ENCODE results near the gene ACTR5. TPM values are rescaled to one million over a fixed set of nuclear protein-coding genes. Genes with fewer than 3 reads are reported as not detected.
A peak's percentile ranks its signal among the peaks of the same experiment; 100 is the strongest.

ACTR5 gene
- total RNA-seq, 1 experiment from 2014 or later: 14.1 TPM

- Histone ChIP-seq H4K8ac (replicated peaks; ENCODE audit: insufficient read length, low read depth, low read length) (no peak overlapping the region), H3T11ph (ENCODE audit: low read length) (no peak overlapping the region), H3K4ac (ENCODE audit: low read depth, low read length) (no peak overlapping the region), H3K18ac (ENCODE audit: insufficient read length, low read depth, low read length) (no peak overlapping the region), H3K4me1 (ENCODE audit: insufficient read depth, low read length) (peaks cover 6% of the 10 kb centered on the region; the same call in 1 of the 2 replicates), H3K14ac (ENCODE audit: insufficient read depth, low read length) (no peak overlapping the region), H2BK20ac (ENCODE audit: low read depth, low read length, poor library complexity, severe bottlenecking) (no peak overlapping the region), H3K9me3 (ENCODE audit: control insufficient read depth, low read depth, low read length) (no peaks in the 10 kb centered on the region), H3K27ac (ENCODE audit: insufficient read length, low read depth, low read length) (no peak overlapping the region), H3K9ac (ENCODE audit: extremely low read depth, insufficient read length, low read length) (no peak overlapping the region), H2BK12ac (ENCODE audit: insufficient read length, low read depth, low read length) (no peak overlapping the region), H4K20me1 (ENCODE audit: control insufficient read depth, insufficient read depth, insufficient read length) (no peaks in the 10 kb centered on the region), H2AFZ (ENCODE audit: low read length) (no peak overlapping the region), H2BK120ac (ENCODE audit: low read depth, low read length, poor library complexity, severe bottlenecking) (no peak overlapping the region), H2AK5ac (ENCODE audit: insufficient read length, low read length) (no peak overlapping the region), H3K4me2 (ENCODE audit: insufficient read depth, insufficient read length, low read length) (peak overlapping the region; percentile 67), H2BK15ac (ENCODE audit: low read depth, low read length) (no peak overlapping the region), H4K5ac (ENCODE audit: insufficient read length, low read depth, low read length) (no peak overlapping the region), H3K79me1 (ENCODE audit: insufficient read depth, low read depth, low read length, poor library complexity, severe bottlenecking) (no peaks in the 10 kb centered on the region), H4K91ac (ENCODE audit: insufficient read length, low read depth, low read length) (no peak overlapping the region), H3K79me2 (ENCODE audit: insufficient read depth, low read length) (0 out of 2 replicates have a peak, but pooled peaks cover 3% of the 10 kb centered on the region), H3K23ac (ENCODE audit: insufficient read length, low read depth, low read length) (no peak overlapping the region), H2BK5ac (ENCODE audit: insufficient read length, low read length) (no peak overlapping the region), H3K23me2 (ENCODE audit: insufficient read length, low read depth, low read length, poor library complexity, severe bottlenecking) (peaks cover 20% of the 10 kb centered on the region), H3K56ac (ENCODE audit: insufficient read length, low read depth, low read length) (no peak overlapping the region), H3K27me3 (ENCODE audit: insufficient read depth, low read length) (peaks cover 39% of the 10 kb centered on the region)
- Mint-ChIP-seq H3K36me3 (ENCODE audit: insufficient read depth in 1 of 3, low read depth in 3 of 3) (peaks cover 0 to 2% (median 0%) of the 10 kb centered on the region in 3 experiments; a peak in 1 of 7 replicates), H3K4me1 (peaks cover 41 to 51% of the 10 kb centered on the region in 2 experiments), H3K4me3 (peak overlapping the region in 1 of 2 experiments; percentile 78; a peak in 2 of 5 replicates), H3K27ac (no peak overlapping the region), H3K27me3 (ENCODE audit: low read depth) (peaks cover 99% of the 10 kb centered on the region), H3K9me3 (peaks cover 4 to 6% of the 10 kb centered on the region in 2 experiments; a peak in 3 of 5 replicates)
- DNase-seq: no peak
- whole genome bisulfite sequencing (ENCODE audit: extremely low coverage, insufficient read length, low lambda C conversion rate): no CpG with 5 or more reads among the region's 1 CpG
- TF ChIP-seq, protein P1, sequence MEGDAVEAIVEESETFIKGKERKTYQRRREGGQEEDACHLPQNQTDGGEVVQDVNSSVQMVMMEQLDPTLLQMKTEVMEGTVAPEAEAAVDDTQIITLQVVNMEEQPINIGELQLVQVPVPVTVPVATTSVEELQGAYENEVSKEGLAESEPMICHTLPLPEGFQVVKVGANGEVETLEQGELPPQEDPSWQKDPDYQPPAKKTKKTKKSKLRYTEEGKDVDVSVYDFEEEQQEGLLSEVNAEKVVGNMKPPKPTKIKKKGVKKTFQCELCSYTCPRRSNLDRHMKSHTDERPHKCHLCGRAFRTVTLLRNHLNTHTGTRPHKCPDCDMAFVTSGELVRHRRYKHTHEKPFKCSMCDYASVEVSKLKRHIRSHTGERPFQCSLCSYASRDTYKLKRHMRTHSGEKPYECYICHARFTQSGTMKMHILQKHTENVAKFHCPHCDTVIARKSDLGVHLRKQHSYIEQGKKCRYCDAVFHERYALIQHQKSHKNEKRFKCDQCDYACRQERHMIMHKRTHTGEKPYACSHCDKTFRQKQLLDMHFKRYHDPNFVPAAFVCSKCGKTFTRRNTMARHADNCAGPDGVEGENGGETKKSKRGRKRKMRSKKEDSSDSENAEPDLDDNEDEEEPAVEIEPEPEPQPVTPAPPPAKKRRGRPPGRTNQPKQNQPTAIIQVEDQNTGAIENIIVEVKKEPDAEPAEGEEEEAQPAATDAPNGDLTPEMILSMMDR (conservative IDR thresholded peaks at IDR 0.05): no peak; the same call in 2 of the 3 replicates
These were observed 16.5 kb upstream of the ACTR5 start for GRCh38 chr20:38731738-38732113.

Data from H9 (cell line).